ENCODE measurements around the gene ZNF750.
A peak's percentile ranks its signal among the peaks of the same experiment; 100 is the strongest.

ZNF750 gene

DNA sequence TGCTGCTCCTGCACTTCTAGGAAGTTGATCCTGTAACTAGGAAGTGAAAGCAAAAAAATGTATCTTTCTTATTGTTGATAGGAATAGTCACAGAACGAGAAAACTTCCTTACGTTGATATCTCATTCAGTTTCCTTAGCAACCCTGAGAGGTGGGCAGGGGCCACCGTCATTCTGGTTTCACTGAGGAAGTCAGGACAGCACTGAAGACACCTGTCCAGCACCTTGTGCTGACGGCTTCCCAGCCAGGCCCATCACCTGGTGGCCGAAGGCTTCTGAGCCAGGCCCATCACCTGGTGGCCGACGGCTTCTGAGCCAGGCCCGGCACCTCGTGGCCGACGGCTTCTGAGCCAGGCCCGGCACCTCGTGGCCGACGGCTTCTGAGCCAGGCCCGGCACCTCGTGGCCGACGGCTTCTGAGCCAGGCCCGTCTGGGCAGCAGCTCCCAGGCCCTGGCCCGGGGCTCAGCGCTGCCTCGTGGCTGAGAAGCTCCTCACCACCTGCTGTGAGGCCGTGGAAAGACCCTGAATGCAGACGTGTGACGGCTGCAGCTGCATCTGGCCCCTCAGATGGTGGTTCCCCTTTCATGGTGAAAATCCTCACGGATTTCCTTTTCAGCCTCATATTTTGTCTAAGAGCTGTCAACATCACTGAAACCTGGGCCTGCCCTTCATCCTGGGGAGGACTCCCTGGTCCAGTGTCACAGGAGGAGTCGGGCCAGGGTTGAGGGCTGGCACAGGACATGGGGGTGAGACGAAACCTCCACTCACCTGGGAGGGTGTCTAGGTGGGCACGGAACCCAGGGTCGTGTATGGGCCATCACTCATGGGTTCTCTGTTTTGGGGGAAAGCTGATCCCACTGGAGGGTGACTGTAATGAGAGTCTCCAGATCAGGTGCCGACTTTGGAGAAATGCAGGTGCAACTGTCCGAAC, 33.0 kb upstream of the ZNF750 start:
- no peak for DNase-seq

DNA sequence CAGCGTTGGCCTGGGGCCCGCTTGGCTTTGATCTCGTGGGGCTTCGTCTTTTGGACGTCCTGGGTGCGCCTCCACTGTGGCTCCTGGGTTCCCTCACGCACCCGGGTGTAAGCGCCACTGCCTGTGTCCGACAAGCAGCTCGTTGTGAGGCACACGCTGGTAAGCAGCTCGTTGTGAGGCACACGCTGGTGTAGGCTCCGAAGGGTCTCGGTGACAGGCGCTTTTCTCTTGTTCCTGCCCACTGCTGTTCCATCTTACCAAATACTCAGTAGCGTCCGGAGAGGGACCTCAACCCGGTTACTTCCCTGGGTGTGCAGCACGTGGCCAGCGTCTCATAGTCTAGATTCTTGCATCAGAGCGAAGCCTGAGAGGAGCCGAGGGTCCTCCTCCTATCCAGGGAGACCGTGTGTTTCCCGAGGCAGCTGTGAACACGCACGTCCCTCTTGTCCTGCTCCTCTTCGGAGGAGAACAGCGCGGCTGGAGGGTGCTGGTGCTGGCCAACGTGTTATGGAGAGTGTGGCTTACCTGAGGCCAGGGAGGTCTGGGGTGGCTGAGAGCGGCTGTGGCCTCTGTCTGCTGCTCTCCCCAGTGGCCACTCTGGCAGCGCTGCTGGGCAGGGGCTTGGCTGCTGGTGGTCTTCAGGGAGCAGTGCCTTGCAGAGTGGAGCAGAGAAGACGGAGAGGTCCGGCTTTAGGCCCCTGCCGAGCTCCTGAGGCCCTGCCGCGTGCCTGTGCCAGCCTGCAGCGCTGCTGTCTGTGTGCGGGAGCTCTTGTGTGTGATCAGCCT, 32.1 kb upstream of the ZNF750 start:
- DNase-seq, result no peak

GRCh38 chr17:82871056-82871775, 31.4 kb upstream of the ZNF750 start:
- DNase-seq, result no peak

DNA sequence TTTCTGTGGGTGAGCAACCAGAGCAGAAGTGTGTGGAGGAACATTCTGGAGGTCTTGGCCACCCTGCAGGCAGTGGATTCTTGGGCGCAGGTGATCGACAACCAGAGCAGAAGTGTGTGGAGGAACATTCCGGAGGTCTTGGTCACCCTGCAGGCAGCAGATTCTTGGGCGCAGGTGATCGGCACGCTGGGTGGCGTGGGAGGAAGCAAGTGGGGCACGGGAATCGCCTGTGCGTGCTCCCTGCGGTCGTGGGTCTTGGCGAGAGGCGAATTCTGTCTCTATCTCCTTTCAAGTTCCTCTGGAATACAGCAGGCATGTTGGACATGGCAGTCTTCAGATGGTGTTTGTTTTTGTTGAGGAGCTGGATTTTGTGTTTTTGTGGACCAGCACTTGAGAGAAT, 30.7 kb upstream of the ZNF750 start:
- DNase-seq, result no peak

- no peak for DNase-seq
Observed at GRCh38 chr17:82870091-82870491, 30.3 kb upstream of the ZNF750 start.

DNA sequence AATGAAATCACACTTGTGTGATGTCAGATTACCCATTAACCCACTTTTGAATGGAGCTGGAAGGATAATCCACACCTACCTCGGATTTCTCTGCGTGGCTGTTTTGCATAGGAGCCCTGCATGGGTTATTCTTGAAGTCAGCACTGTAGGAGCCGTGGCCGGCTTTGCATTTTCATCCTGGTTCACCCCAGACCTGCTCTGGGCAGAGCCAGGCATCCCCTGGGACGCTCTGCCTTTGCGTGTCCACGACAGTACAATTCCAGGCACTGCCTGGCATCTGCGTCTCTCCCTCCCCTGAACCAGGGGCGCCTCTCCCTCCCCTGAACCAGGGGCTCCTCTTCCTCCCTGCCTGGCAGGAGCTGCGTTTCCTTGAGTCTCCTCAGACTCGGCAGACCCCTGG, 29.7 kb upstream of the ZNF750 start:
- no peak for DNase-seq

GRCh38 chr17:82868715-82869131, 28.9 kb upstream of the ZNF750 start:
- no peak for DNase-seq

- DNase-seq, result no peak
Observed at GRCh38 chr17:82867763-82868325, 28.0 kb upstream of the ZNF750 start.

DNA sequence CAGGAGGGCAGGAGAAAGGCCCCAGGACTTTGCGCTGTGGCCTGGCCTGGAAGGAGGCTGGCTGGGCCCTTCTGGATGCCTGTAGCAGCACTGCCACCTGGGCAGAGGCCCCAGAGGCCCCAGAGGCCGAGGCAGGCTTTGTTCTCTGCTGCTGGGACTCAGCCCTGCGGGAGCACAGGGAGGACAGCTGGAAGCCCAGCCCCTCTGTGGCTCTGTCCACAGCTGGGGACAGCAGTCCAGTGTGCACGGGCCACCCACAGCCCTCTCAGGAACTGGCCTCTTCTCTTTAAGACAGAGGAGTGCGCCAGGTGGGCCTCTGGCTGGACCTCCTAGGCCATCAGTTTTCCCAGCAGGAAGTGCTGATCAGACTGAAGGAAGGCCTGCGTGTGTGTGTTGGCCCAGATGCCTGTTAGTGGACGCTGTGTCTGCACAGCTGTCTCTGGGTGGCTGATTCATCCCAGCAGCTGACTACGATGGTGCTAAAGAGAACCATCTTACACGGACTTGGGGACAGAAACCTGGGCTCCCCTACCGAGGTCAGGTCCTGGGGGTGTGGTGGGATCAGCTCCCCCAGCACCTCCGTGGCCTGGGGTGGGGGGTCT, 26.9 kb upstream of the ZNF750 start:
- DNase-seq, result no peak

- no peak for DNase-seq
Observed at GRCh38 chr17:82865774-82866395, 26.1 kb upstream of the ZNF750 start.

- no peak for DNase-seq
Observed at GRCh38 chr17:82865274-82865673, 25.5 kb upstream of the ZNF750 start.

DNA sequence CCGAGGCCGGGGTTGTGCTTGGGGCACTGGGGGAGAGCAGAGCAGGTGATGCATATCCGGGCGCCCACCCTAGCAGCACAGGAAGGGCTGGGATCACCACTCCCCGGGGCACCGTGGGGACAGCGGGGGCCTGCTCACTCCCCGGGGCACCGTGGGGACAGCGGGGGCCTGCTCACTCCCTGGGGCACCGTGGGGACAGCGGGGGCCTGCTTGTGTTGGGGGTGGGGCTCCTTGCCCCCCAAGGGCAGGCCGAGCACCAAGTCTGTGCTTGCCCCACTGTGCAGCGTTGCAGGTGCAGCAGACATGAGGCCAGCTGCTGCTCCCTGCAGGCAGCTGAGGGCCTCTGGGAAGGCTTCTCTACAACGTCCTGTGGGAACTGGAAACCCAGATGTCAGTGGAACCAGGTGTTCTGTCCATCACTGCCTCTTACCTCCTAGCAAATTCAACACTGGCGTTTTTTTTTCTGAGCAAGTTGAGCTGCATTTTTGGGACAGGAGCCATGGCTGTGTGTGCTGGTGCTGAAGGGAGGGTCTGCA, 25.0 kb upstream of the ZNF750 start:
- DNase-seq, result no peak

DNA sequence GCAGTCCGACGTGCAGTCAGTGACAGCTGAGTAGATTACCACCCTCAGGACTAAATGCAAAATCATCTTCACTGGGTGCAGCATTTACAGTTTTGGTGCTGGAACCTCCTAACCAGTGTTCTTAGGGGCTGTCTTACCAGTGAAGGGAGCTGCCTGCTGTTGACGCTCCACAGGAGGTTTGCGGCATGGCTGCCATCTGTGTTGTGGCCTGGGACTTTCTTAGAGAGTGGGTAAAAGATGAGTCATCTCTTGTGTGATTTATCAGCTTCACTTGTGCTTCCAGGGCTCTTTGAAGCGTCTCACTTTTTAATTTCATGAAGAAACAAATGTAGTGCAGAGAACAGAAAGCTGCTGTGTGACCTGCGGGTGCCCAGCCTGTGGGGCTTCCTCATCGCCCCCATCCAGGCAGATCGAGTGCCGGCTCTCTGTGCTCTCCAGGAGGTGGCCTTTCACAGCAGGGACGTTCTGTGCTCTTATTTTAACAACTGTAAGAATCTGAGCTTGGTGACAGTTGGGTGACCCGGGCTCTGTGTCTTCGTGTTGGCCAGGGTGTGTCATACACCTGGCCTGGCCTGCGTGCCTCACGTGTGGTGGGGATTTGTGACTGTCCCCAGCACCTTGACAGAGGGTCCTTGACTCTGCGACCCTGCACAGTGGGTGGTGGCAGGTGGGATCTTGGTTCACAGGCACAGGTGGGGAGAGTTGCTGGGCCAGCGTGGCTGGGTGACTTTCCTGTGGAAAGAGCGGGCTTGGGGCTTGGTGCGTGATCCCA, 24.3 kb upstream of the ZNF750 start:
- peak; percentile 64 for DNase-seq

- DNase-seq, result no peak
Observed at GRCh38 chr17:82863383-82863940, 23.6 kb upstream of the ZNF750 start.

GRCh38 chr17:82862737-82863382, 23.0 kb upstream of the ZNF750 start:
- DNase-seq, result no peak

GRCh38 chr17:82862191-82862590, 22.4 kb upstream of the ZNF750 start:
- no peak for DNase-seq

- no peak for DNase-seq
Observed at GRCh38 chr17:82861393-82861775, 21.6 kb upstream of the ZNF750 start.

DNA sequence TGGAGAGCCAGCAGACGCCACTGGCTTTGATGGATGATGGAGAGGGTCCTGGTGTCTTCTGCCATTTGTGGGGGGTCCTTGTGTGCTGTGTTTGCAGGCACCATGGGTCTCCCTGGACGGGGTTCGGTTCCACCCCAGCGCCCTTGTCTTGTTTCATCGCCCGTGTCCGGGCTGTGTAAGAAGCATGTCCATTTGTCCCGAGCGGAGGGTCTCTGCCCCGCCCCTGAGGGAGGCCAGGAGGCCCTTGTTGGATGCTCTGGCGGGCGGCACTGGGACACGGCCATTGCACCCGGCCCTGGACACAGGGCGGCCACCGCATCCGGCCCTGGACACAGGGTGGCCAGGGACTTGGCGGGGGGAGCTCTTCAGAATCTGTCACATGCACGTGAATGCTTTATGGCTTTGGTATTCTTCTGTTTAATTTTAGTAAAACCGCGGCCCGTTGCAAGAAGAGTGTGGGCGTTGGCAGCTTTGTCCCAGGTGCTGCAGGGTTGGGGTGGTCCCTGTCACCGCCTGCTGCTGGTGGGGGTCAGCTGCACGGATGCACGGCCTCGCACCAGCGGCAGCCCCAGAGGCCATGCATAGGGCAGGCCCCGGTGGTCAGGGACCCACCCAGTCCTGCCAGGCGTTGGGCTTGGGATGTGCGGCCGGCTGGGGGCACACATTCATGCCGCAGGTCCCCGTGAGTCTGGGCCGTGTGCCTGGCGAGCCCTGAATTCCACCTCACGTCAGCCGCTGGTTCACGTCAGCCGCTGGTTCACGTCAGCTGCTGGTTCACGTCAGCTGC, 21.0 kb upstream of the ZNF750 start:
- no peak for DNase-seq
